Hematopoietic multipotent progenitor cell treated with erythropoietin and hydrocortisone succinate and interleukin-3 and kit ligand, for 15 days (in vitro differentiated cells): ENCODE data around the gene MRPL45.
A peak's percentile ranks its signal among the peaks of the same experiment; 100 is the strongest.
"Not testable (repeated sequence)": the region's sequence is repeated elsewhere in the genome, so short reads cannot be mapped to it uniquely, and the experiment has no call there.

Experiments used
- DNase-seq: peaks from one replicate; pipeline ENCODE4 v3.0.0-alpha.2; 2015; ENCODE audit warnings: low spot score

Gene MRPL45

DNA sequence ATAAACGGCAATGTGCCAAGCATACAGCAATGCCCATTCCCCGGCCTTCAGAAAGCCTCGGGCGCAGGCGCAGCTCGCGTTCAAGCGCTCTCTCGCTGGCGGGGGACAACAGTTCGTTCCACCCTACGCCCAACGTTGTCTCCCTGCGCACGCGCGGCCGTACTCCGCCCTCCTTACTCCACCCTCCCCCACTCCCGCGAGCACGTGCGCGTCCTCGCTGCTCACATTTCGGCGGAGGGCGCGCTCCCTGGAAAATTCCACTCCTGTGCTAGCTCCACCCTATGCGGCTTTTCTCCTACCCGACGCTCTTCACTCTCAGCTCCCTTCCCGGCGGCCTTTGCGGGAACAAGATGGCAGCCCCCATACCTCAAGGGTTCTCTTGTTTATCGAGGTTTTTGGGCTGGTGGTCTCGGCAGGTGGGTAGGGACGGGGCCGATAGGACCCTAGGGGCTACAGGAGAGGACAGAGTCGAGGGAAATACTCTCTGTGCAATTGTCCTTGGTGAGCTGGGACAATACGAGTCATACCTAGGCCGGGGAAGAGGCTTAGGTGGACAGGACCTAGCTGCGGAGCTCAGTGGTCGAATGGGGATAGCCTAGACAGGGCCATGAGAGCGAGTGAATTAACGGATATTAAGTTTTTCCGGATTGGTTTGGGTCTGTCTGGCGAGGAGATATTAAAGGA, at the start of gene MRPL45:
Gene MRPL45, plus strand, starts transcription at position 335 of the 684 bp plus-strand sequence. Its CDS starts 16 bp downstream, at position 351.
- DNase-seq: peak; percentile 95

DNA sequence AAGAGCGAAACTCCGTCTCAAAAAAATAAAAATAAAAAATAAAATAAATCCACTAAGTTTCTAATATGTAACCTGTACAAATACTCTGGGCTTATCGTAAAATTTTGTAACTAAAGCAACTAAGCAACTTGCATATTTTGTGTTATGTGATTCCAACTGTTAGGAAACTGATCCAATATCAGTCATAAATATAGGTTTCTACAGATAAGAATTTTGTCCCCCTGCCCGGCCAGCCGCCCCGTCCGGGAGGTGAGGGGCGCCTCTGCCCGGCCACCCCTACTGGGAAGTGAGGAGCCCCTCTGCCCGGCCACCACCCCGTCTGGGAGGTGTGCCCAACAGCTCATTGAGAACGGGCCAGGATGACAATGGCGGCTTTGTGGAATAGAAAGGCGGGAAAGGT, 43.8 kb upstream of the MRPL45 start:
- DNase-seq: not testable (repeated sequence)

DNA sequence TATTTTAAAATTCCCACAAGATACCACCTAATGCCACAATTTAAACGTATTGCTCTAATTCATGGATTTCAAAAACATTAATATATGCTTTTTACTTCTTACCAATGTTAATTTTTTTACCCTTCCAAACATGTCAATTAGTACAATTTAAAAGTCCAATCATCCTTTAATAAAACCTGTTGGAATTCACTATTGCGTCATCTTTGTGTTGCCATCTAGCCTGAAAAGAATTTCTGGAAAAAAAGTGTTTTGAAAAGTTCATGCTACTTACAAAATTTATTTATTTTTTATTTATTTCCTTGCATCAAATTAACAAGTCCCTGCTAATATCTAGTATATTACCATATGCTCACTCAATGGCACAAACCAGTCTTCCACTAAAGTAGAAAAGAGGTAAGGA, 42.6 kb upstream of the MRPL45 start:
- DNase-seq: not testable (repeated sequence)

DNA sequence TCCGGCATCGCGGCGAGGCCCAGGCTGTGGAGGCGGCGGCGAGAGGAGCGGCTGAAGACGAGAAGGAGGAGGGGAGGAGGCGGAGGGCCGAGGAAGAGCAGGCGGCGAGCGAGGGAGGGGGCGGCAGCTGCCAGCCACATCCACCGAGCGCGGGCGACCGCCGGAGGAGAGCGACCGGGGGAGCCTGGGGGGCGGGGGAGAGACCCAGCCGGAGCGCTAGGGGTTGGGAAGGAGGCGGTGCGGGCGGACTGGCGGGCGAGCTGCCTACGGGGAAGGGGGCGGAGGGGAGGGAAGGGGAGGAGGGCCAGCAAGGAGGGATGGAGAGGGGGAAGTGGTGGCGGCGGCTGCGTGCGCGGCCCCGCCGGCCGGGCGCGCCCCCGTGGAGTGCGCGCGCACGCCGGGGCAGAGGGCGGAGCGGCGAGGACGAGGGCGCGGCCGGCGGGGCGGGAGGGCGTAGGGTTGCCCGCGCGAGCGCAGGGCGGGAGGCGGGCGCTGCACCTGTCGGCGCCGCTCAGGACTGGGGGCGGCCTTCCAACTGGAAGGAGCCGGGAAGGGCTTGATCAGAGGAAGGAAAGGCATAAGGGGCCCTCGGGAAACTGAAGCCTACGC, 39.9 kb upstream of the MRPL45 start:
- DNase-seq: peak; percentile 73

DNA sequence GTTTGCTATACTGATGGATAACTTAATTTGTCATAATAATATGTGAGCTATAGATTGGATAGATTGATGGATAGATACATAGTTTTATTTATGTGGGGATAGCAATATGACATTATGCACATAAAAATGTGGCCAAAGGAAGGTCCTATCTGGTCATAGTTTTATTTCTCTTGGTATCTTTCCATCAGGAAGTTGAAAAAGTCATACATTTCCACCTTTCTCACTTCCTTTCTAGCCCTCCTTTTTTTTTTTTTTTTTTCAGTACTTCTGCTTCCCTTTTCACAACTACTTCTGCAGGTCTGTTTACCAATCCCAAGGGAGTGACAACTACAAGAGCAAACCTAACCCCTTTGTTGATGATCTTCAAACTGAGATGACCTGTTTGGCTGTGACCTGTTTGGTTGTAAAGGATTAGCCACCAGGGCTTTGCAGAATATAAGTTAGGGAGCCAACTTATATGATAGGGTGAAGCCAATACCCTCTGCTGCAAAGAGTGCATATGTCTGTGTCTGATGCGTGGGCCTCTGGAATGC, 30.9 kb upstream of the MRPL45 start:
- not testable (repeated sequence) for DNase-seq

DNA sequence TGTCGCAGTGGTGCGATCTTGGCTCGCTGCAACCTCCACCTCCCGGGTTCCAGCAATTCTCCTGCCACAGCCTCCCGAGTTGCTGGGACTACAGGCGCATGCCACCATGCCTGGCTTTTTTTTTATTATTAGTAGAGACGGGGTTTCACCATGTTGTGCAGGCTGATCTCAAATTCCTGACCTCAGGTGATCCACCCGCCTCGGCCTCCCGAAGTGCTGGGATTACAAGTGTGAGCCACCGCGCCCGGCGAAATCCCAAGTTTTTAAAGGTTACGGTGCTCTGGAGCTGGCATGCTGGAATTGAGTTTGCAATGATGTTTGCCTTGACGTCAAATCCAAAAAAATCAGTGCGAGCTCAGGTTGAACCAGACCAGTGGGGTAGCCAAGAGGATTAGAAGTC, 30.4 kb upstream of the MRPL45 start:
- not testable (repeated sequence) for DNase-seq

DNA sequence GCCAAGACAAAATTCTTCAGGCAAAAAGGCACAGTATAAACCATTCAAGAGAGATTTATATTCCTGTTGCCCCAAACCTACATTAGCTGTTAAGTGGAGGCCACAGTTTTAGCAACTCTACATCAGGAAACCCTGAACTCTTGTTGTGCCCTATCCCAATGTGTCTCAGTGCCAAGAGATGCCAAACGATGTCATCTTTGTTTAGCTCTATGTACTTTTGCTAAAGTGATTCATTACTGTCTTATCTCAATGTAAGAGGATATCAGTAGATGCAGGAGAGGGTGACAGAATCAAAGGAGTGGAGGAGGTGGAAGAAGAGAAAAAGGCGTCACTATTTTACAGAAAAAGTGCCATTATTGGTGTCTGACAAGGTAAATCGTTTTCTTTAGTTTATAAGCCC, 28.8 kb upstream of the MRPL45 start:
- DNase-seq: not testable (repeated sequence)

DNA sequence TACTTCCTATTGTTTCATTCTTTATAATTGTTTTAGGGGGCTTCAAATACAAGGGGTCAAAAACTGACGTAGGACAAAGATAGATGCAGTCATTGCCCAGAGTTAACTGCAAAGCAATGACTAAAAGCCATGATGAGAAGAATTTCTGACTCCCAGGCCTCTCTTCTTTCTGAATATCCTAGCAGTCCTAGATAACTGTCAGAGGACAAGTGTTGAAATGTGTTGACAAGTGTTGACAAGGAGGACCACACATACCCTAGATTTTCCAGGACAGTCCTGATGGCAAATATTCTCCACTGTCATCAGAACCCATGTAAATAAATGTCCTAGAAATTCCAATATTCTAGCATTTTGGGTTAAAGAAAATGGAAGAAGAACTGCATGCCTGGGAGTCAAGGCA, 27.9 kb upstream of the MRPL45 start:
- DNase-seq: not testable (repeated sequence)

DNA sequence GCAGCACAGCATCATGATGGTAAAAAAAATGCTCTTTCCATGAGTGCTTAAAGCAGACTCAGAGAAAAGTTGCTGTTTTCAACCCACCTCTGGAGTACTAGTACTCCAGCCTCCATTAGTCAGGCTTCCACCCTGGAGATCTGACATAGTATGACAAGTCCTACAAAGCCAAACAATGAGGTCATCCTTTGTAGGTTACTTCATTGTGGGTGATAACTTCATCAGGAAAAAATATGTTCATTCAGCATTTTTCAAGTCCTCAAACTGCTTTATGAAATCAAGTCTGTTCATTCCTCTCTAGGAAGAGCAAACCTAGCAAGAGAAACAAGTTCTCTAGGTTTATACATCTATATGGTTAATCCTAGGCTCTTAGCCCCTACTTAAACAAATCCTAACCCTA, 27.4 kb upstream of the MRPL45 start:
- DNase-seq: not testable (repeated sequence)

DNA sequence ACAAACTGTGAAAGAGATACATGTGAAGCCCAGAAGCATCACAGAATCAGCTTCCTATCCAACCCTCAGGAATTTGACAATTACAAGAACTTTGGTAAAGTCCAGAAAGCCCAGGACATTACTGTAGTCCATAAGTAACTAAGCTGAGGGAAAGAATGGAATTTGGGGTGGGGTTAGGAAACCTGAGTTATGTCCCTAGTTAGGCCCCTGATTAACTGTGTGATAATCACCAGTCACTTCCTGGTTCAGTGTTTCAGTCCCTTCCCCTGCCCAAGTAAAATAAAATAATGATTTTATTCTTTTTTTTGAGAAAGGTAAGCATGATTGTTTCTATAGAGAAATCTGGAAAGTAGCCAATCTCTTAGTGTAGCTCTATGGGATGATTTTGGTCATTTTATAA, 11.0 kb upstream of the MRPL45 start:
- DNase-seq: not testable (repeated sequence)

DNA sequence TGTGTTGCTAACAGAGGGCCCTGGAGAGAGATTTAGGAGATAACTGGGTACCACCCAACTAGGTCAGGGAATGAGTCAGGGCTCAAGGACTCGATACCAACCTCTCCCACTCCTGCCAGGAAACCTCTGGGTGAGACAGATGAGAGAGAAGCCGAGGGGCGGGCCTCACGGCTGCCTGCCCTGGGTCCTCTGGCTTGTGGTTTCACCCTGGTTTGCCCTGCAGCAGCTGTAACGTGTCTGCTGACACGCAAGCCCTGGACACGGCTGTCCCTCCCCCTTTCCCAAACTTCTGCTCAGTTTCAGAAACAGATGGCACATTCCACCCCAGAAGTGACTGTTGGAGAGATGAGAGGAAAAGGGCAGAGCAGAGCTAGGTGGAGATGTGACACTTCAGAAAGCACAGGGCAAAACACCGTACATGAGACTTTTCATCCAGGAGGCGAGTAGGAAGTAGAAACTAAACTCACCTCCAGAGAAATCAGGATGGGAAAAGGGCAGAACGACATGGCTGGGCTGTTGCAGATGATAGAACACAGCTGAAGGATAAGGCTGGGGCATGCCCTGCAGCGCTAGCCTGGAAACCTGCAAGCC, 10.4 kb upstream of the MRPL45 start:
- not testable (repeated sequence) for DNase-seq

DNA sequence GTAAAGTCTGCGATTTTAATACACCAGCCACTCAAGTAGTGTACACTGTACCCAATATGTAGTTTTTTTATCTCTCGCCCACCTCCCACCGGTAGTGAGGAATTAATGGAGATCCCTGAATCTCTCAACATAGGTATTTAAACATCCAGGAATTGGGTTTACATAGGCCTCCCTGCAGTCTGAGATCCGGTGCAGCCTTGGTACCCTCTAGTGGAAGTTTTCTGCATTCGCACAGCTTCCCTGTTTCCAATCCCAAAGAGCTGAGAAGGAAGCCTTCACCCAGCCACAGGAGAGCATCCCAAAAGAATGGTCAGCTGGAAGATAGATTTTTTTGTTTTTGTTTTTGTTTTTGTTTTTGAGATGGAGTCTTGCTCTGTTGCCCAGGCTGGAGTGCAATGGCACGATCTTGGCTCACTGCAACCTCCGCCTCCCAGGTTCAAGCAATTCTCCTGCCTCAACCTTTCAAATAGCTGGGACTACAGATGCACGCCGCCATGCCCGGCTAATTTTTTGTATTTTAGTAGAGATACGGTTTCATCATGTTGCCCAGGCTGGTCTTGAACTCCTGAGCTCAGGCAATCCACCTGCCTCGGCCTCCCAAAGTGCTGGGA, 8.6 kb upstream of the MRPL45 start:
- not testable (repeated sequence) for DNase-seq

DNA sequence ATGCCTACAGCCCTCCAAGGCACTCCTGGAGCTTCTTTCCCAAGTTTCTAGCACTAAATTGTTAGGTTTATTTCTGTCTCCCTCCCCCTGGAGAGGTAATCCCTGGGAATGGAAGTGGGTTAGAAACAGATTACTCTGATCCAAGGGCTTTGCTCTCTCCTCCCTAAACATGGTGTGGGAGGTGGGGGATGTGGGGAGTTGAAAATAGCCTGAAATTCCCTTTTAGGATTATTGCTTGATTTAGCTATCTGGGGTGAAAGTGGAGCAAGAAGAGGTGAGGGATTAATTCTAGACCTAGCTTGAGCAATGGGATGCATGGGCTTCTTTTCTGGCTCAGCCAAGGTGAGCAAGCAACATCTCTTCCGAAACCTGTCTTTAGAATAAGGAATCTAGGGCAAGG, 7.2 kb upstream of the MRPL45 start:
- DNase-seq: not testable (repeated sequence)

DNA sequence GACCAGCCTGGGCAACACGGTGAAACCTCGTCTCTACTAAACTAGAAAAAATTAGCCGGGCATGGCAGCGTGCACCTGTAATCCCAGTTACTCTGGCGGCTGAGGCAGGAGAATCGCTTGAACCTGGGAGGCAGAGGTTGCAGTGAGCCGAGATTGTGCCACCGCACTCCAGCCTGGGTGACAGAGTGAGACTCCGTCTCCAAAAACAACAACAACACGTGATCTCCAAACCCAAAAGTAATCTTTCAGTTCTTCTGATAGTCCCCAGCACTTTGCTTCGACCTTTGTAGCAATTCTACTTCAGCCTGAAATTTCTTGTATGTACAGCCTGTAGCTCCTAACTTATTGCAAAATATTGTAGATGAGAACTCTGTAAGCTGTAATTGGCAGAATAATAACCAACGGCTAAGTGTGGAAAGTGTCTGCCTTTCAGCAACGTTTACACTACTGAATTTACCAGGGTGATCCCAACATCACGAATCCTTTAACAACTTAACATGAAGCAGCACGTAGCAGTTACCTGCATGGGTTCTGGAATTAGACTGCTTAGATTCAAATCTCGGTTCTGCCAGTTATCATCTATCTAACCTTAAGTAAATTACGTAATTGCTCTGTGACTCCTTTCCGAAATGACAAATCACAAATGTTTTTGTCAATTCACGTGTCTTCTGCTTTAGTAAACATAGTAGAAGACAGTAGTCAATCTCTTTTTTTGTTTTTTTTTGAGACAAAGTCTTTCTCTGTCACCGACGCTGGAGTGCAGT, 1.2 kb upstream of the MRPL45 start:
- DNase-seq: not testable (repeated sequence)

DNA sequence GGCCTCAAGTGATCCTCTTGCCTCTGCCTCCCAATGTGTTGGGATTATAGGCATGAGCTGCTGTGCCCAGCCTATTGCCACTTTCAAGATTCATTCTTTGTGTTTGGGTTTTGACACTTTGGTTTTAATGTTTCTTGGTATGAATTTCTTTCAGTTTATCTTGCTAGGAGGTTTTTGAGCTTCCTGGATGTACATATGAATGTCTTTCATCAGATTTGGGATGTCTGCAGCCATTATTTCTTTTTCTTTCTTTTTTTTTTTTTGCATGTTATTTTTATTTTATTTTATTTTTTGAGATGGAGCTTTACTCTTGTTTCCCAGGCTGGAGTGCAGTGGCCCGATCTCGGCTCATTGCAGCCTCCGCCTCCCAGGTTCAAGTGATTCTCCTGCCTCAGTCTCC, 18.5 kb downstream of the MRPL45 start:
- DNase-seq: no peak

DNA sequence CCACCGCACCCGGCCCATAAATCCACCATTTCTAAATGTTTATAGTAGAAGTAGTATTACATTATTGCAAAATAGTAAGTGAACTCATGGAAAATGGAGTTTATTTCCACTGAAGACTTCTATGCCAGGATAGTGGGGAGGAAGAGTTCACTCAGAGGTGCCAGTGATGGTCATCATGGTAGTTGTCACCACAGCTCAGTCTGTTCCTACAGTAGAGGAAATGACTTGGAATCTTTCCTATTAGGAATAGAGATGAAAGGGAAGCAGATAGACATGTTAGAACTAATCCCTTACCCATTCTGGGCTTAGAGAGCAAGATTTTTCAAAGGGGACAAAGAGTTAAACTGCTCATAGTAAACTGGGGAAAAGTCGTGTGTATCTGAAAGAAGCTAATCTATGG, 20.1 kb downstream of the MRPL45 start:
- no peak for DNase-seq

DNA sequence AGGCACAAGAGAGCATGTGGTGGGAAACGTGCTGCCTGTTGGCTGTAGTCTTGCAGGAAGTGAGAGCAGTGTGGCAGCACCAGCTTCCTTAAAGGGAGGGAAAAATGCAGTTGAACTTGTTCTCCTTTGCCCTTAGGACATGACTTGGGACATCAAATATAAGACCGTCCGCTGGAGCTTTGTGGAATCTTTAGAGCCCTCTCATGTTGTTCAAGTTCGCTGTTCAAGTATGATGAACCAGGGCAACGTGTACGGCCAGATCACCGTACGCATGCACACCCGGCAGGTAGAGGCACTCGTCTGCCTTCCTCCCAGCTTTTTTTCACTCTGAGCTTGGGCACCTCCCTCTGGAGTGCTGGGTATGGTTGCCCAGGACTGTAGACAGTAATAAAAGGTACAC, 23.5 kb downstream of the MRPL45 start:
- no peak for DNase-seq

DNA sequence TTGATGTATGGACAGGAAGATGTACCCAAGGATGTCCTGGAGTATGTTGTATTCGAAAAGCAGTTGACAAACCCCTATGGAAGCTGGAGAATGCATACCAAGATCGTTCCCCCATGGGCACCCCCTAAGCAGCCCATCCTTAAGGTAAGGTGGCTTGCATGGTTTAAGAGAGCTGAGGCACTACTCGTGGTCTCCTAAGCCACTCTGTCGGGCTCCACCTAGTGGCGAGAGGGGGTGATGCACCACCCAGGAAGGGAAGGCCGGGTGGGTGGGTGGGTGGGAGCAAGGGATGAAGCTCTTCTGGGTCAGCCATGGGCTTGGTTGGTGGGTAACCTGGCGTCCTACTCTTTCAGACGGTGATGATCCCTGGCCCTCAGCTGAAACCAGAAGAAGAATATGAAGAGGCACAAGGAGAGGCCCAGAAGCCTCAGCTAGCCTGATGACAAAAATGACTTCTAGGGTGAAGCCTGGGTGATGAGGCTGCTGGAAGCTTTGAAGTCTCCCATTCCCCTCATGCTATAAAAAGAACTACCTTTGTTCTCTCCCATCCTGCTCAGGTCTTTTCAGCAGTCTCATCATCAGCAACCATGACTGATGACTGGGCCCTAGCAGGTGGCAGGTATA, 25.3 kb downstream of the MRPL45 start:
- peak; percentile 73 for DNase-seq

DNA sequence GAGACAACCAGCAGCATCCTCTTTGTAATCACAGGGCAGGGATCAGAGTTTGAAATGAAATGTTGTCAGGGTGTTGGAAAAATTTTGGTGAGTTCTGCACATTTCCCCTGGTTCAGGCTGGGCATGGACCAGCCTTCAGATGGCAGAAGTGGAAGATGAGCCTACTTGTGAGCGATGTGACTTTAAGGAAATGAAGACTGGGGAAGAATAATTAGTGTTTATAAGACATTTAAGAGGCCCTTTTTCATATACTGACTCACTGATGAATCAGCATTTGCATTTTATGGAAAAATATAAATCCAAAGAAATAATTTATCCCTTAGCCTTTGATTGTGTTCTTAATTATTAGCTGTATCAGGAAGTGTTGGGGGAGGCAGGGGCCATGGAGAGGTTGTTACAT, 25.9 kb downstream of the MRPL45 start:
- no peak for DNase-seq

DNA sequence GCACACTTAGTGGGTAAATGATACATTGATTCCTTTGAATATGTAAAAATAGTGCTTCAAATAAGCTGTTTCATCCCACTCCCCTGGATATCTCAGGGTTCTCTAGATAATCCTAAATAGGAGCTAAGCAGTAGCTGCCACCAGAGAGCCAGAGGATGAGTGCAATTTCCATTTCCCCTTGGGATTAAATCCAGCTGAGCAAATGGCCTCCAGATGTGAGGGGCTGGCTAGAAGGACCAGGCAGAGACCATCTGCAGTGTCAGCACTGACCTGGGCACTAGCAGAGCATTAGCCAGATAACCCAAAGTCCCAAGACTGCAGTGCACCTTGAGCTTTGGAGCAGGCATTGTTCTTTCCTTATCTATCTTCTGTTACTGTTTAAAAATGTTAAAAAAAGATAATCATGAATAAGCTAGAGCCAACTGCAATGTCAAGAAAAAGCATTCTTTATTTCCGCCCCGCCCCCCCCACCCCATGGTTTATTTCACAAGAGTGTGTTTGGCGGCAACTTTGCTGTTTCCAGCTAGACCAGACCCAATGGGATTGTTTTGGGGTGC, 27.3 kb downstream of the MRPL45 start:
- DNase-seq: no peak

DNA sequence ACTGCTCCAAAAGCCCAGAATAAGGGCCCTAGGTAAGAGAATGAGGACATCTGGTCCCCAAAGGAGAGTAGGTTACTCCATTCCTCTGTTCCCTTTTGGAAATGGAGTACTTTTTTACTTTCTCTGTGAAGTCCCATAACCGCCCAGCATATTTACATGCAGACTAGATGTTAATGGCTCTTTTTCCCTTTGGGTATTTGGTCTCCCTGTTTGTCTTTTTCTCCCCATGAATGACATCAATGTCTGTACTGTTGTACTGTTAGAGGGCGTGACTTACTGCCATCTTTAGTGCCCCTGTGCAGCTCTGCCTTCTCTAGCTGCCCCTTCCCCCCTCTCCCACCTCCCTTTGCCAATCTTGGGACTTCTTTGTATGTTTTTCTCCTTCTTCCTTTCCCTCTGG, 27.8 kb downstream of the MRPL45 start:
- DNase-seq: no peak
